Measurements from ENCODE around the gene HNRNPH1. TPM values are rescaled to one million over a fixed set of nuclear protein-coding genes. Genes with fewer than 3 reads are reported as not detected.

HNRNPH1 gene
- total RNA-seq, 2 experiments from 2014 or later: 706 to 709 TPM

DNA sequence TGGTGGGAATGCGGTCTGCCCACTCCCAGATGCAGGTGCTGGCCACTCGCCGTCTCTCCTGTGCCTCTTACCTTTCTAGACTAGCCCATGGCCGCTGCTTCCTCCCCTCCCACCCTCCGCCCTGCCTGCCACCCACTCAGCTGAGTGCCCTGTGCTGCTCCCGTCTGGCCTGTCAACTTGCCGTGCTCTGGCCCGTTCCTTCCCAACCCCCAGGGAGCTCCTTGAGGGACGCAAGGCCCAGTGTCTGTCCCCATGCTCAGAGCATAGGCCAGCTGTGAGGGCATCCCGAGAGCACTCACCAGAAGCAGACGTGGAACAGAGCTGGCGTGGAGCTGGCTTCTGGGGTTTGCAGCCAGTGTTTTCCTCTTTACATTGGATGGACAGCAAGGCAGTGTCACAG is 20.2 kb downstream of the HNRNPH1 start:
- Mint-ChIP-seq H3K27me3 (no peaks in the 10 kb centered on the region), H3K4me1 (ENCODE audit: low read depth) (peaks cover 7% of the 10 kb centered on the region), H3K27ac (no peak overlapping the region), H3K4me3 (no peak overlapping the region), H3K9me3 (no peaks in the 10 kb centered on the region), H3K36me3 (ENCODE audit: low read depth) (peaks cover 16% of the 10 kb centered on the region)
- ChIA-PET CTCF (no interaction called here), POLR2A (no interaction called here)
- TF ChIP-seq, protein P1, sequence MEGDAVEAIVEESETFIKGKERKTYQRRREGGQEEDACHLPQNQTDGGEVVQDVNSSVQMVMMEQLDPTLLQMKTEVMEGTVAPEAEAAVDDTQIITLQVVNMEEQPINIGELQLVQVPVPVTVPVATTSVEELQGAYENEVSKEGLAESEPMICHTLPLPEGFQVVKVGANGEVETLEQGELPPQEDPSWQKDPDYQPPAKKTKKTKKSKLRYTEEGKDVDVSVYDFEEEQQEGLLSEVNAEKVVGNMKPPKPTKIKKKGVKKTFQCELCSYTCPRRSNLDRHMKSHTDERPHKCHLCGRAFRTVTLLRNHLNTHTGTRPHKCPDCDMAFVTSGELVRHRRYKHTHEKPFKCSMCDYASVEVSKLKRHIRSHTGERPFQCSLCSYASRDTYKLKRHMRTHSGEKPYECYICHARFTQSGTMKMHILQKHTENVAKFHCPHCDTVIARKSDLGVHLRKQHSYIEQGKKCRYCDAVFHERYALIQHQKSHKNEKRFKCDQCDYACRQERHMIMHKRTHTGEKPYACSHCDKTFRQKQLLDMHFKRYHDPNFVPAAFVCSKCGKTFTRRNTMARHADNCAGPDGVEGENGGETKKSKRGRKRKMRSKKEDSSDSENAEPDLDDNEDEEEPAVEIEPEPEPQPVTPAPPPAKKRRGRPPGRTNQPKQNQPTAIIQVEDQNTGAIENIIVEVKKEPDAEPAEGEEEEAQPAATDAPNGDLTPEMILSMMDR (IDR thresholded peaks at IDR 0.05): no peak
- DNase-seq (no peak), ATAC-seq (no peak)
- intact Hi-C loops (cut with micrococcal nuclease): no loop called here

- DNase-seq: no peak
These were observed 21.4 kb downstream of the HNRNPH1 start for GRCh38 chr5:179601871-179602625.

GRCh38 chr5:179599973-179600372 is 23.5 kb downstream of the HNRNPH1 start:
- intact Hi-C loops (cut with micrococcal nuclease): no loop called here
- DNase-seq (no peak), ATAC-seq (no peak)
- H3K9me3 Mint-ChIP-seq: no peaks in the 10 kb centered on the region
- H3K36me3 Mint-ChIP-seq (ENCODE audit: low read depth): peaks cover 19% of the 10 kb centered on the region
- no peak overlapping the region for H3K4me3 Mint-ChIP-seq
- TF ChIP-seq, protein P1 (IDR thresholded peaks at IDR 0.05): no peak
- H3K27me3 Mint-ChIP-seq: no peaks in the 10 kb centered on the region
- H3K27ac Mint-ChIP-seq: no peak overlapping the region
- ChIA-PET CTCF (interaction anchor here (0.6 kb wide), 1 partner anchor 67 kb away, joined by 4 read pairs; no protein-coding TSS in a partner anchor), POLR2A (interaction anchor here (6.8 kb wide), 1 partner anchor 9 kb away, joined by 51 read pairs; no protein-coding TSS in a partner anchor)
- H3K4me1 Mint-ChIP-seq (ENCODE audit: low read depth): no peaks in the 10 kb centered on the region

More at GRCh38 chr5:179601871-179602625, 21.4 kb downstream of the HNRNPH1 start:
- intact Hi-C loops (cut with micrococcal nuclease): no loop called here
- ChIA-PET CTCF (no interaction called here), POLR2A (interaction anchor here (6.8 kb wide), 1 partner anchor 7 kb away, joined by 51 read pairs; no protein-coding TSS in a partner anchor)
- H3K36me3 Mint-ChIP-seq (ENCODE audit: low read depth): peaks cover 16% of the 10 kb centered on the region
- H3K27ac Mint-ChIP-seq: no peak overlapping the region
- TF ChIP-seq, protein P1 (IDR thresholded peaks at IDR 0.05): no peak
- no peaks in the 10 kb centered on the region for H3K9me3 Mint-ChIP-seq
- no peaks in the 10 kb centered on the region for H3K27me3 Mint-ChIP-seq
- ATAC-seq: no peak
- no peaks in the 10 kb centered on the region for H3K4me1 Mint-ChIP-seq (ENCODE audit: low read depth)
- no peak overlapping the region for H3K4me3 Mint-ChIP-seq

- CTCF ChIA-PET: interaction anchor here (0.6 to 1.2 kb wide), 2 partner anchors 23 to 67 kb away, joined by 3 to 4 read pairs; no protein-coding TSS in a partner anchor
- POLR2A ChIA-PET: interaction anchor here (0.7 to 6.8 kb wide), 2 partner anchors 10 to 29 kb away, joined by 3 to 51 read pairs; no protein-coding TSS in a partner anchor
- peaks cover 22% of the 10 kb centered on the region for H3K36me3 Mint-ChIP-seq (ENCODE audit: low read depth)
- H3K27ac Mint-ChIP-seq: no peak overlapping the region
- H3K4me3 Mint-ChIP-seq: no peak overlapping the region
- no peaks in the 10 kb centered on the region for H3K9me3 Mint-ChIP-seq
- H3K27me3 Mint-ChIP-seq: no peaks in the 10 kb centered on the region
- no peaks in the 10 kb centered on the region for H3K4me1 Mint-ChIP-seq (ENCODE audit: low read depth)
- TF ChIP-seq, protein P1 (IDR thresholded peaks at IDR 0.05): no peak
- intact Hi-C loops (cut with micrococcal nuclease): no loop called here
- DNase-seq (no peak), ATAC-seq (no peak)
These were observed 23.9 kb downstream of the HNRNPH1 start for GRCh38 chr5:179599566-179599965.

DNA sequence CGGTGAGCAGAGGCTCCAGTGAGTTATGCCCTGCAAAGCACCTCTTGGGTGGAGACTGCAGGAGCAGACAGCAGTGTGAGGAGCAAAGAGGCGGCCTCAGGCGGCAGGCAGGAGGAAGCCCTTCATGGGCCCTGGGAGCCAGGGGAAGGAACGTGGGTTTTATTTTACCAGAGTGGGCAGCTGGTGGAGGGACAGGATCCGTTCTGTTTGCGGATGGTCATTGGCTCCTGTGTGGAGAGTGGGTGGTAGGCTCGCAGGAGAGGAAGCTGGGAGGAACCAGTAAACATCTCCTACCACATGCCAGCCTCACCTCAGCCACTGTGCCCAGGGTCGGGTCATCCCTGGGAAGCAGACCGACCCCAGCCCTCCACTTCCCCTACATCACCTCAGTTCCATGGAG is 24.4 kb downstream of the HNRNPH1 start:
- ATAC-seq (no peak), DNase-seq (no peak)
- Mint-ChIP-seq H3K9me3 (no peaks in the 10 kb centered on the region), H3K4me1 (ENCODE audit: low read depth) (no peaks in the 10 kb centered on the region), H3K27ac (peak overlapping the region; percentile 21), H3K4me3 (no peak overlapping the region), H3K36me3 (ENCODE audit: low read depth) (peaks cover 22% of the 10 kb centered on the region), H3K27me3 (no peaks in the 10 kb centered on the region)
- CTCF ChIA-PET: interaction anchor here (1.2 kb wide), 1 partner anchor 23 kb away, joined by 3 read pairs; no protein-coding TSS in a partner anchor
- intact Hi-C loops (cut with micrococcal nuclease): no loop called here
- POLR2A ChIA-PET: interaction anchor here (0.7 to 6.8 kb wide), 2 partner anchors 10 to 30 kb away, joined by 3 to 51 read pairs; no protein-coding TSS in a partner anchor
- TF ChIP-seq, protein P1 (IDR thresholded peaks at IDR 0.05): no peak
